ENCODE results near the gene MIOX.
"Not testable (repeated sequence)": the region's sequence is repeated elsewhere in the genome, so short reads cannot be mapped to it uniquely, and the experiment has no call there.

The MIOX gene

GRCh38 chr22:50507991-50508884 is 21.6 kb downstream of the MIOX start, which contains the start of gene NCAPH2:
TSS of gene NCAPH2 (plus strand) at chr22:50508224. CDS start at chr22:50508338, 114 bp downstream.
- Histone ChIP-seq H3K9me3 (ENCODE audit: control insufficient read depth in 2 of 2, low read length in 2 of 2) (no peaks in the 10 kb centered on the region), H3K36me3 (ENCODE audit: control insufficient read depth in 2 of 2, insufficient read depth in 2 of 2, low read length in 2 of 2) (peaks cover 11 to 16% of the 10 kb centered on the region in 2 donors), H3K27me3 (ENCODE audit: control insufficient read depth in 1 of 2, insufficient read depth in 2 of 2, low read length in 2 of 2) (no peaks in the 10 kb centered on the region), H3K4me3 (ENCODE audit: low read length in 2 of 2) (peak within 1 kb of the TSS; percentile 93 to 98), H3K9ac (ENCODE audit: low read length in 2 of 2) (peak within 1 kb of the TSS; percentile 89 to 94), H3K4me1 (ENCODE audit: control insufficient read depth, insufficient read depth, low read length) (peaks cover 26% of the 10 kb centered on the region), H3K27ac (ENCODE audit: low read length) (peak within 1 kb of the TSS; percentile 85)

- H3K4me1 ChIP-seq (ENCODE audit: control insufficient read depth, insufficient read depth, low read length): peaks cover 26% of the 10 kb centered on the region
- peaks cover 9 to 16% of the 10 kb centered on the region in 2 donors for H3K36me3 ChIP-seq (ENCODE audit: control insufficient read depth in 2 of 2, insufficient read depth in 2 of 2, low read length in 2 of 2)
- H3K27me3 ChIP-seq (ENCODE audit: control insufficient read depth in 1 of 2, insufficient read depth in 2 of 2, low read length in 2 of 2): no peaks in the 10 kb centered on the region
- peak overlapping the region; percentile 87 to 93 for H3K4me3 ChIP-seq (ENCODE audit: low read length in 2 of 2)
- peak overlapping the region; percentile 85 for H3K27ac ChIP-seq (ENCODE audit: low read length)
- no peaks in the 10 kb centered on the region for H3K9me3 ChIP-seq (ENCODE audit: control insufficient read depth in 2 of 2, low read length in 2 of 2)
- peak overlapping the region; percentile 14 to 65 for H3K9ac ChIP-seq (ENCODE audit: low read length in 2 of 2)
Measured at GRCh38 chr22:50508897-50509296, 22.2 kb downstream of the MIOX start.

- no peak overlapping the region for H3K9ac ChIP-seq (ENCODE audit: low read length in 2 of 2)
- no peaks in the 10 kb centered on the region for H3K9me3 ChIP-seq (ENCODE audit: control insufficient read depth in 2 of 2, low read length in 2 of 2)
- no peak overlapping the region for H3K4me3 ChIP-seq (ENCODE audit: low read length in 2 of 2)
- H3K27me3 ChIP-seq (ENCODE audit: control insufficient read depth in 1 of 2, insufficient read depth in 2 of 2, low read length in 2 of 2): no peaks in the 10 kb centered on the region
- peaks cover 11 to 26% of the 10 kb centered on the region in 2 donors for H3K36me3 ChIP-seq (ENCODE audit: control insufficient read depth in 2 of 2, insufficient read depth in 2 of 2, low read length in 2 of 2)
- no peak overlapping the region for H3K27ac ChIP-seq (ENCODE audit: low read length)
- H3K4me1 ChIP-seq (ENCODE audit: control insufficient read depth, insufficient read depth, low read length): peaks cover 8% of the 10 kb centered on the region
Measured at GRCh38 chr22:50513175-50513574, 26.5 kb downstream of the MIOX start.

GRCh38 chr22:50516068-50516467 is 29.4 kb downstream of the MIOX start:
- H3K9me3 ChIP-seq (ENCODE audit: control insufficient read depth in 2 of 2, low read length in 2 of 2): no peaks in the 10 kb centered on the region
- H3K4me1 ChIP-seq (ENCODE audit: control insufficient read depth, insufficient read depth, low read length): no peaks in the 10 kb centered on the region
- no peaks in the 10 kb centered on the region for H3K27me3 ChIP-seq (ENCODE audit: control insufficient read depth in 1 of 2, insufficient read depth in 2 of 2, low read length in 2 of 2)
- H3K27ac ChIP-seq (ENCODE audit: low read length): no peak overlapping the region
- no peak overlapping the region for H3K9ac ChIP-seq (ENCODE audit: low read length in 2 of 2)
- H3K4me3 ChIP-seq (ENCODE audit: low read length in 2 of 2): no peak overlapping the region
- peaks cover 23 to 43% of the 10 kb centered on the region in 2 donors for H3K36me3 ChIP-seq (ENCODE audit: control insufficient read depth in 2 of 2, insufficient read depth in 2 of 2, low read length in 2 of 2)

GRCh38 chr22:50516891-50517290 is 30.2 kb downstream of the MIOX start:
- Histone ChIP-seq H3K27ac (ENCODE audit: low read length) (no peak overlapping the region), H3K9ac (ENCODE audit: low read length in 2 of 2) (no peak overlapping the region), H3K9me3 (ENCODE audit: control insufficient read depth in 2 of 2, low read length in 2 of 2) (no peaks in the 10 kb centered on the region), H3K36me3 (ENCODE audit: control insufficient read depth in 2 of 2, insufficient read depth in 2 of 2, low read length in 2 of 2) (peaks cover 30 to 49% of the 10 kb centered on the region in 2 donors), H3K27me3 (ENCODE audit: control insufficient read depth in 1 of 2, insufficient read depth in 2 of 2, low read length in 2 of 2) (no peaks in the 10 kb centered on the region), H3K4me1 (ENCODE audit: control insufficient read depth, insufficient read depth, low read length) (no peaks in the 10 kb centered on the region), H3K4me3 (ENCODE audit: low read length in 2 of 2) (no peak overlapping the region)

- no peak overlapping the region for H3K27ac ChIP-seq (ENCODE audit: low read length)
- H3K4me1 ChIP-seq (ENCODE audit: control insufficient read depth, insufficient read depth, low read length): no peaks in the 10 kb centered on the region
- H3K27me3 ChIP-seq (ENCODE audit: control insufficient read depth in 1 of 2, insufficient read depth in 2 of 2, low read length in 2 of 2): no peaks in the 10 kb centered on the region
- no peak overlapping the region for H3K9ac ChIP-seq (ENCODE audit: low read length in 2 of 2)
- peaks cover 35 to 48% of the 10 kb centered on the region in 2 donors for H3K36me3 ChIP-seq (ENCODE audit: control insufficient read depth in 2 of 2, insufficient read depth in 2 of 2, low read length in 2 of 2)
- no peaks in the 10 kb centered on the region for H3K9me3 ChIP-seq (ENCODE audit: control insufficient read depth in 2 of 2, low read length in 2 of 2)
- no peak overlapping the region for H3K4me3 ChIP-seq (ENCODE audit: low read length in 2 of 2)
Measured at GRCh38 chr22:50517495-50518260, 31.0 kb downstream of the MIOX start.

GRCh38 chr22:50518606-50519005 is 31.9 kb downstream of the MIOX start:
- no peaks in the 10 kb centered on the region for H3K9me3 ChIP-seq (ENCODE audit: control insufficient read depth in 2 of 2, low read length in 2 of 2)
- no peak overlapping the region for H3K9ac ChIP-seq (ENCODE audit: low read length in 2 of 2)
- no peak overlapping the region for H3K27ac ChIP-seq (ENCODE audit: low read length)
- H3K4me1 ChIP-seq (ENCODE audit: control insufficient read depth, insufficient read depth, low read length): peaks cover 1% of the 10 kb centered on the region
- no peaks in the 10 kb centered on the region for H3K27me3 ChIP-seq (ENCODE audit: control insufficient read depth in 1 of 2, insufficient read depth in 2 of 2, low read length in 2 of 2)
- peaks cover 37 to 54% of the 10 kb centered on the region in 2 donors for H3K36me3 ChIP-seq (ENCODE audit: control insufficient read depth in 2 of 2, insufficient read depth in 2 of 2, low read length in 2 of 2)
- no peak overlapping the region for H3K4me3 ChIP-seq (ENCODE audit: low read length in 2 of 2)

- Histone ChIP-seq H3K27ac (ENCODE audit: low read length) (no peak overlapping the region), H3K9me3 (ENCODE audit: control insufficient read depth in 2 of 2, low read length in 2 of 2) (no peaks in the 10 kb centered on the region), H3K4me3 (ENCODE audit: low read length in 2 of 2) (no peak overlapping the region), H3K27me3 (ENCODE audit: control insufficient read depth in 1 of 2, insufficient read depth in 2 of 2, low read length in 2 of 2) (no peaks in the 10 kb centered on the region), H3K4me1 (ENCODE audit: control insufficient read depth, insufficient read depth, low read length) (peaks cover 7% of the 10 kb centered on the region), H3K36me3 (ENCODE audit: control insufficient read depth in 2 of 2, insufficient read depth in 2 of 2, low read length in 2 of 2) (peaks cover 37 to 56% of the 10 kb centered on the region in 2 donors), H3K9ac (ENCODE audit: low read length in 2 of 2) (no peak overlapping the region)
Measured at GRCh38 chr22:50519151-50519550, 32.5 kb downstream of the MIOX start.

- H3K27me3 ChIP-seq (ENCODE audit: control insufficient read depth in 1 of 2, insufficient read depth in 2 of 2, low read length in 2 of 2); H3K4me3 ChIP-seq (ENCODE audit: low read length in 2 of 2); H3K27ac ChIP-seq (ENCODE audit: low read length); H3K9me3 ChIP-seq (ENCODE audit: control insufficient read depth in 2 of 2, low read length in 2 of 2); H3K9ac ChIP-seq (ENCODE audit: low read length in 2 of 2): not testable (repeated sequence)
- H3K36me3 ChIP-seq (ENCODE audit: control insufficient read depth in 2 of 2, insufficient read depth in 2 of 2, low read length in 2 of 2): peaks cover 37 to 54% of the 10 kb centered on the region in 2 donors
- H3K4me1 ChIP-seq (ENCODE audit: control insufficient read depth, insufficient read depth, low read length): peaks cover 17% of the 10 kb centered on the region
Measured at GRCh38 chr22:50520184-50520583, 33.5 kb downstream of the MIOX start.

- H3K9me3 ChIP-seq (ENCODE audit: control insufficient read depth in 2 of 2, low read length in 2 of 2): no peaks in the 10 kb centered on the region
- no peaks in the 10 kb centered on the region for H3K27me3 ChIP-seq (ENCODE audit: control insufficient read depth in 1 of 2, insufficient read depth in 2 of 2, low read length in 2 of 2)
- no peak overlapping the region for H3K9ac ChIP-seq (ENCODE audit: low read length in 2 of 2)
- H3K4me1 ChIP-seq (ENCODE audit: control insufficient read depth, insufficient read depth, low read length): peaks cover 19% of the 10 kb centered on the region
- no peak overlapping the region for H3K4me3 ChIP-seq (ENCODE audit: low read length in 2 of 2)
- peaks cover 37 to 52% of the 10 kb centered on the region in 2 donors for H3K36me3 ChIP-seq (ENCODE audit: control insufficient read depth in 2 of 2, insufficient read depth in 2 of 2, low read length in 2 of 2)
- H3K27ac ChIP-seq (ENCODE audit: low read length): no peak overlapping the region
Measured at GRCh38 chr22:50520826-50521453, 34.3 kb downstream of the MIOX start.

Measured in stomach smooth muscle (tissue), 2 donors.